GM12878 (cell line): ENCODE data around the gene FNDC8.

Experiments
- SREBF2 ChIP-seq: IDR thresholded peaks from 2 replicates; pipeline ENCODE4 v1.6.1; 2012; ENCODE audit warnings: mild to moderate bottlenecking, low read length
- TF ChIP-seq, protein P1 (sequence below): fragments of 450-650 bp; formaldehyde crosslinking; IDR thresholded peaks from 2 replicates; pipeline ENCODE4 v1.4.0; 2020; ENCODE audit warnings: mild to moderate bottlenecking, moderate library complexity
- TF ChIP-seq, protein P2 (sequence below): fragments of 450-650 bp; formaldehyde crosslinking; IDR thresholded peaks from 2 replicates; pipeline ENCODE4 v1.5.0; 2022; ENCODE audit warnings: mild to moderate bottlenecking, missing genetic modification characterization
- TF ChIP-seq, protein P3 (sequence below), 3 experiments: IDR thresholded peaks in 2 of 3; conservative IDR thresholded peaks in 1 of 3; 2 replicates each; pipeline ENCODE4 v1.5.1; 2011; ENCODE audit warnings: low read depth in 3 of 3, low read length in 3 of 3, mild to moderate bottlenecking in 3 of 3, control low read depth in 2 of 3, moderate library complexity in 2 of 3, inconsistent platforms in 1 of 3, mixed read lengths in 1 of 3; ENCODE audit not compliant: control insufficient read depth in 2 of 3, insufficient read depth in 1 of 3; ENCODE audit errors: extremely low read depth in 1 of 3

DNA sequence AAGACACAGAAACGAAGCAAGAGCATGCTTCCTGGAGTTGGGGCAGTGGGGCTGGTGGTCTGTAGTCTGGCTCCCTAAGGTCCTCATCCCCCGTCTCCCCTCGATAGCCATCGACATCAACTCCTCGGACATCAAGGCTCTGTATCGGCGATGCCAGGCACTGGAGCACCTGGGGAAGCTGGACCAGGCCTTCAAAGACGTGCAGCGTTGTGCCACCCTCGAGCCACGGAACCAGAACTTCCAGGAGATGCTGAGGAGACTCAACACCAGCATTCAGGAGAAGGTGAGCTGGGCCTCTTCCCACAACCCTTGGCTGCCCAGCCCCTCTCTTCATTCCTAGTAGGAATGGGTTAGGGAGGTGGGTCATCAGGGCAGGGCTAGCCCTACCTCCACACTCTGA is 28.5 kb downstream of the FNDC8 start:
- TF ChIP-seq, protein P1, sequence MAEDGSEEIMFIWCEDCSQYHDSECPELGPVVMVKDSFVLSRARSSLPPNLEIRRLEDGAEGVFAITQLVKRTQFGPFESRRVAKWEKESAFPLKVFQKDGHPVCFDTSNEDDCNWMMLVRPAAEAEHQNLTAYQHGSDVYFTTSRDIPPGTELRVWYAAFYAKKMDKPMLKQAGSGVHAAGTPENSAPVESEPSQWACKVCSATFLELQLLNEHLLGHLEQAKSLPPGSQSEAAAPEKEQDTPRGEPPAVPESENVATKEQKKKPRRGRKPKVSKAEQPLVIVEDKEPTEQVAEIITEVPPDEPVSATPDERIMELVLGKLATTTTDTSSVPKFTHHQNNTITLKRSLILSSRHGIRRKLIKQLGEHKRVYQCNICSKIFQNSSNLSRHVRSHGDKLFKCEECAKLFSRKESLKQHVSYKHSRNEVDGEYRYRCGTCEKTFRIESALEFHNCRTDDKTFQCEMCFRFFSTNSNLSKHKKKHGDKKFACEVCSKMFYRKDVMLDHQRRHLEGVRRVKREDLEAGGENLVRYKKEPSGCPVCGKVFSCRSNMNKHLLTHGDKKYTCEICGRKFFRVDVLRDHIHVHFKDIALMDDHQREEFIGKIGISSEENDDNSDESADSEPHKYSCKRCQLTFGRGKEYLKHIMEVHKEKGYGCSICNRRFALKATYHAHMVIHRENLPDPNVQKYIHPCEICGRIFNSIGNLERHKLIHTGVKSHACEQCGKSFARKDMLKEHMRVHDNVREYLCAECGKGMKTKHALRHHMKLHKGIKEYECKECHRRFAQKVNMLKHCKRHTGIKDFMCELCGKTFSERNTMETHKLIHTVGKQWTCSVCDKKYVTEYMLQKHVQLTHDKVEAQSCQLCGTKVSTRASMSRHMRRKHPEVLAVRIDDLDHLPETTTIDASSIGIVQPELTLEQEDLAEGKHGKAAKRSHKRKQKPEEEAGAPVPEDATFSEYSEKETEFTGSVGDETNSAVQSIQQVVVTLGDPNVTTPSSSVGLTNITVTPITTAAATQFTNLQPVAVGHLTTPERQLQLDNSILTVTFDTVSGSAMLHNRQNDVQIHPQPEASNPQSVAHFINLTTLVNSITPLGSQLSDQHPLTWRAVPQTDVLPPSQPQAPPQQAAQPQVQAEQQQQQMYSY = no peak
- TF ChIP-seq, protein P2, sequence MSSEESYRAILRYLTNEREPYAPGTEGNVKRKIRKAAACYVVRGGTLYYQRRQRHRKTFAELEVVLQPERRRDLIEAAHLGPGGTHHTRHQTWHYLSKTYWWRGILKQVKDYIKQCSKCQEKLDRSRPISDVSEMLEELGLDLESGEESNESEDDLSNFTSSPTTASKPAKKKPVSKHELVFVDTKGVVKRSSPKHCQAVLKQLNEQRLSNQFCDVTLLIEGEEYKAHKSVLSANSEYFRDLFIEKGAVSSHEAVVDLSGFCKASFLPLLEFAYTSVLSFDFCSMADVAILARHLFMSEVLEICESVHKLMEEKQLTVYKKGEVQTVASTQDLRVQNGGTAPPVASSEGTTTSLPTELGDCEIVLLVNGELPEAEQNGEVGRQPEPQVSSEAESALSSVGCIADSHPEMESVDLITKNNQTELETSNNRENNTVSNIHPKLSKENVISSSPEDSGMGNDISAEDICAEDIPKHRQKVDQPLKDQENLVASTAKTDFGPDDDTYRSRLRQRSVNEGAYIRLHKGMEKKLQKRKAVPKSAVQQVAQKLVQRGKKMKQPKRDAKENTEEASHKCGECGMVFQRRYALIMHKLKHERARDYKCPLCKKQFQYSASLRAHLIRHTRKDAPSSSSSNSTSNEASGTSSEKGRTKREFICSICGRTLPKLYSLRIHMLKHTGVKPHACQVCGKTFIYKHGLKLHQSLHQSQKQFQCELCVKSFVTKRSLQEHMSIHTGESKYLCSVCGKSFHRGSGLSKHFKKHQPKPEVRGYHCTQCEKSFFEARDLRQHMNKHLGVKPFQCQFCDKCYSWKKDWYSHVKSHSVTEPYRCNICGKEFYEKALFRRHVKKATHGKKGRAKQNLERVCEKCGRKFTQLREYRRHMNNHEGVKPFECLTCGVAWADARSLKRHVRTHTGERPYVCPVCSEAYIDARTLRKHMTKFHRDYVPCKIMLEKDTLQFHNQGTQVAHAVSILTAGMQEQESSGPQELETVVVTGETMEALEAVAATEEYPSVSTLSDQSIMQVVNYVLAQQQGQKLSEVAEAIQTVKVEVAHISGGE (CRISPR knock-in tag) = no peak
- TF ChIP-seq SREBF2 = no peak
- TF ChIP-seq, protein P3, sequence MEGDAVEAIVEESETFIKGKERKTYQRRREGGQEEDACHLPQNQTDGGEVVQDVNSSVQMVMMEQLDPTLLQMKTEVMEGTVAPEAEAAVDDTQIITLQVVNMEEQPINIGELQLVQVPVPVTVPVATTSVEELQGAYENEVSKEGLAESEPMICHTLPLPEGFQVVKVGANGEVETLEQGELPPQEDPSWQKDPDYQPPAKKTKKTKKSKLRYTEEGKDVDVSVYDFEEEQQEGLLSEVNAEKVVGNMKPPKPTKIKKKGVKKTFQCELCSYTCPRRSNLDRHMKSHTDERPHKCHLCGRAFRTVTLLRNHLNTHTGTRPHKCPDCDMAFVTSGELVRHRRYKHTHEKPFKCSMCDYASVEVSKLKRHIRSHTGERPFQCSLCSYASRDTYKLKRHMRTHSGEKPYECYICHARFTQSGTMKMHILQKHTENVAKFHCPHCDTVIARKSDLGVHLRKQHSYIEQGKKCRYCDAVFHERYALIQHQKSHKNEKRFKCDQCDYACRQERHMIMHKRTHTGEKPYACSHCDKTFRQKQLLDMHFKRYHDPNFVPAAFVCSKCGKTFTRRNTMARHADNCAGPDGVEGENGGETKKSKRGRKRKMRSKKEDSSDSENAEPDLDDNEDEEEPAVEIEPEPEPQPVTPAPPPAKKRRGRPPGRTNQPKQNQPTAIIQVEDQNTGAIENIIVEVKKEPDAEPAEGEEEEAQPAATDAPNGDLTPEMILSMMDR (IDR thresholded peaks at IDR 0.05 in 2 of 3, conservative IDR thresholded peaks at IDR 0.05 in 1 of 3; ENCODE audit: control insufficient read depth in 2 of 3, extremely low read depth in 1 of 3, insufficient read depth in 1 of 3, low read depth in 3 of 3, low read length in 3 of 3) = no peak
